BLaER1 (cell line): ENCODE results near the gene ITFG2.
A peak's percentile ranks its signal among the peaks of the same experiment; 100 is the strongest.

ENCODE experiments used
- H3K27ac ChIP-seq: shearing (Covaris generic); formaldehyde crosslinking; 2 replicates; pipeline ENCODE4 v1.8.1; 2022
- H3K27me3 ChIP-seq: shearing (Covaris generic); formaldehyde crosslinking; 2 replicates; pipeline ENCODE4 v1.8.1; 2022
- H3K36me3 ChIP-seq: shearing (Covaris generic); formaldehyde crosslinking; 2 replicates; pipeline ENCODE4 v1.8.1; 2022
- H3K4me1 ChIP-seq: shearing (Covaris generic); formaldehyde crosslinking; 2 replicates; pipeline ENCODE4 v1.8.1; 2022
- H3K4me2 ChIP-seq: shearing (Covaris generic); formaldehyde crosslinking; 2 replicates; pipeline ENCODE4 v1.8.1; 2022
- H3K4me3 ChIP-seq: shearing (Covaris generic); formaldehyde crosslinking; 2 replicates; pipeline ENCODE4 v1.8.1; 2022
- H3K9ac ChIP-seq: shearing (Covaris generic); formaldehyde crosslinking; 2 replicates; pipeline ENCODE4 v1.8.1; 2022
- H3K9me3 ChIP-seq: shearing (Covaris generic); formaldehyde crosslinking; 2 replicates; pipeline ENCODE4 v1.8.1; 2022
- H4K20me1 ChIP-seq: shearing (Covaris generic); formaldehyde crosslinking; 2 replicates; pipeline ENCODE4 v1.8.1; 2022
- Cebpa-rat ChIP-seq: shearing (Covaris generic); IDR thresholded peaks from 2 replicates; pipeline ENCODE4 v1.8.1; 2022

ITFG2 gene

GRCh38 chr12:2842948-2843347, 30.5 kb downstream of the ITFG2 start:
- Histone ChIP-seq H4K20me1 (no peaks in the 10 kb centered on the region), H3K36me3 (peaks cover 12% of the 10 kb centered on the region), H3K27me3 (no peaks in the 10 kb centered on the region), H3K4me3 (no peak overlapping the region), H3K4me1 (0 out of 2 replicates have a peak, but pooled peaks cover 6% of the 10 kb centered on the region), H3K27ac (no peak overlapping the region), H3K4me2 (no peak overlapping the region), H3K9me3 (no peaks in the 10 kb centered on the region), H3K9ac (no peak overlapping the region)
- no peak for TF ChIP-seq Cebpa-rat

GRCh38 chr12:2844786-2845185, 32.3 kb downstream of the ITFG2 start:
- no peaks in the 10 kb centered on the region for H4K20me1 ChIP-seq
- no peak overlapping the region for H3K9ac ChIP-seq
- H3K4me3 ChIP-seq, result no peak overlapping the region
- H3K36me3 ChIP-seq, result peaks cover 12% of the 10 kb centered on the region
- H3K9me3 ChIP-seq, result no peaks in the 10 kb centered on the region
- no peak for TF ChIP-seq Cebpa-rat
- H3K4me1 ChIP-seq, result 0 out of 2 replicates have a peak, but pooled peaks cover 6% of the 10 kb centered on the region
- H3K27me3 ChIP-seq, result no peaks in the 10 kb centered on the region
- H3K27ac ChIP-seq, result no peak overlapping the region
- no peak overlapping the region for H3K4me2 ChIP-seq

GRCh38 chr12:2845280-2845679, 32.8 kb downstream of the ITFG2 start:
- H3K27me3 ChIP-seq, result no peaks in the 10 kb centered on the region
- H3K27ac ChIP-seq, result no peak overlapping the region
- H3K4me1 ChIP-seq, result 0 out of 2 replicates have a peak, but pooled peaks cover 6% of the 10 kb centered on the region
- H3K36me3 ChIP-seq, result peaks cover 12% of the 10 kb centered on the region
- H4K20me1 ChIP-seq, result no peaks in the 10 kb centered on the region
- no peak overlapping the region for H3K9ac ChIP-seq
- no peak for TF ChIP-seq Cebpa-rat
- H3K9me3 ChIP-seq, result no peaks in the 10 kb centered on the region
- H3K4me2 ChIP-seq, result no peak overlapping the region
- H3K4me3 ChIP-seq, result no peak overlapping the region

- no peak overlapping the region for H3K27ac ChIP-seq
- H4K20me1 ChIP-seq, result peaks cover 3% of the 10 kb centered on the region
- H3K27me3 ChIP-seq, result no peaks in the 10 kb centered on the region
- peaks cover 6% of the 10 kb centered on the region for H3K36me3 ChIP-seq
- H3K4me1 ChIP-seq, result peaks cover 36% of the 10 kb centered on the region
- no peak for TF ChIP-seq Cebpa-rat
- no peaks in the 10 kb centered on the region for H3K9me3 ChIP-seq
- H3K9ac ChIP-seq, result no peak overlapping the region
- peak overlapping the region; percentile 58 for H3K4me2 ChIP-seq
- H3K4me3 ChIP-seq, result no peak overlapping the region
Observed at GRCh38 chr12:2851931-2852330, 39.5 kb downstream of the ITFG2 start.

GRCh38 chr12:2853626-2854025, 41.2 kb downstream of the ITFG2 start:
- no peak overlapping the region for H3K9ac ChIP-seq
- H3K4me1 ChIP-seq, result peaks cover 38% of the 10 kb centered on the region
- H3K27me3 ChIP-seq, result no peaks in the 10 kb centered on the region
- TF ChIP-seq Cebpa-rat, result no peak
- H3K27ac ChIP-seq, result no peak overlapping the region
- H3K4me3 ChIP-seq, result no peak overlapping the region
- H3K9me3 ChIP-seq, result no peaks in the 10 kb centered on the region
- H3K4me2 ChIP-seq, result no peak overlapping the region
- peaks cover 23% of the 10 kb centered on the region for H3K36me3 ChIP-seq
- H4K20me1 ChIP-seq, result peaks cover 11% of the 10 kb centered on the region

- Histone ChIP-seq H3K27me3 (no peaks in the 10 kb centered on the region), H3K4me2 (no peak overlapping the region), H3K9ac (no peak overlapping the region), H3K9me3 (no peaks in the 10 kb centered on the region), H3K4me1 (peaks cover 38% of the 10 kb centered on the region), H3K4me3 (no peak overlapping the region), H3K36me3 (peaks cover 35% of the 10 kb centered on the region), H3K27ac (no peak overlapping the region), H4K20me1 (peaks cover 11% of the 10 kb centered on the region)
- TF ChIP-seq Cebpa-rat, result no peak
Observed at GRCh38 chr12:2854669-2855453, 42.4 kb downstream of the ITFG2 start.

- Histone ChIP-seq H3K4me1 (peaks cover 38% of the 10 kb centered on the region), H3K9ac (no peak overlapping the region), H3K4me2 (peak overlapping the region; percentile 11), H3K36me3 (peaks cover 42% of the 10 kb centered on the region), H3K9me3 (no peaks in the 10 kb centered on the region), H3K27me3 (no peaks in the 10 kb centered on the region), H4K20me1 (peaks cover 11% of the 10 kb centered on the region), H3K4me3 (no peak overlapping the region), H3K27ac (no peak overlapping the region)
- TF ChIP-seq Cebpa-rat, result no peak
Observed at GRCh38 chr12:2855546-2855945, 43.1 kb downstream of the ITFG2 start.

GRCh38 chr12:2856051-2856450, 43.6 kb downstream of the ITFG2 start:
- H3K4me2 ChIP-seq, result peak overlapping the region; percentile 11
- no peaks in the 10 kb centered on the region for H3K27me3 ChIP-seq
- H3K36me3 ChIP-seq, result peaks cover 47% of the 10 kb centered on the region
- no peak overlapping the region for H3K4me3 ChIP-seq
- no peak overlapping the region for H3K27ac ChIP-seq
- H3K9me3 ChIP-seq, result no peaks in the 10 kb centered on the region
- no peak overlapping the region for H3K9ac ChIP-seq
- peaks cover 11% of the 10 kb centered on the region for H4K20me1 ChIP-seq
- peaks cover 37% of the 10 kb centered on the region for H3K4me1 ChIP-seq
- no peak for TF ChIP-seq Cebpa-rat

- Histone ChIP-seq H3K4me1 (peaks cover 27% of the 10 kb centered on the region), H4K20me1 (peaks cover 11% of the 10 kb centered on the region), H3K36me3 (peaks cover 56% of the 10 kb centered on the region), H3K4me3 (no peak within 1 kb of the TSS), H3K27ac (no peak within 1 kb of the TSS), H3K27me3 (no peaks in the 10 kb centered on the region), H3K9ac (no peak within 1 kb of the TSS), H3K9me3 (no peaks in the 10 kb centered on the region), H3K4me2 (peak within 1 kb of the TSS; percentile 11)
- no peak for TF ChIP-seq Cebpa-rat
Observed at GRCh38 chr12:2857021-2857431, 44.6 kb downstream of the ITFG2 start, which contains the start of gene TEX52. TSS of gene TEX52 (minus strand) at chr12:2857039. CDS start at chr12:2857026, 13 bp downstream.

- Histone ChIP-seq H3K27ac (no peak overlapping the region), H3K27me3 (no peaks in the 10 kb centered on the region), H3K4me1 (peaks cover 22% of the 10 kb centered on the region), H3K4me3 (no peak overlapping the region), H4K20me1 (peaks cover 11% of the 10 kb centered on the region), H3K36me3 (peaks cover 61% of the 10 kb centered on the region), H3K9ac (no peak overlapping the region), H3K4me2 (no peak overlapping the region), H3K9me3 (no peaks in the 10 kb centered on the region)
- no peak for TF ChIP-seq Cebpa-rat
Observed at GRCh38 chr12:2857576-2857975, 45.1 kb downstream of the ITFG2 start.
